Tibial nerve (tissue), 4 donors: ENCODE measurements around the gene TREML2. TPM values are rescaled to one million over a fixed set of nuclear protein-coding genes. Genes with fewer than 3 reads are reported as not detected.

Experiments
- DNase-seq, 2 donors: peaks; one replicate each; pipeline ENCODE4 v3.0.0-alpha.2; 2019; ENCODE audit warnings: low spot score in 2 of 2
- H3K27ac ChIP-seq, 4 donors: fragments of 200-600 bp; sonication (generic) in 3 of 4; one replicate each; pipeline ENCODE4 v1.5.1; 2017 to 2019; ENCODE audit warnings: mild to moderate bottlenecking in 1 of 4
- H3K27me3 ChIP-seq, 2 donors: fragments of 200-600 bp; sonication (generic) in 1 of 2; one replicate each; pipeline versions ENCODE4 v1.5.1 to v1.6.0; 2017 to 2019
- H3K36me3 ChIP-seq, 3 donors: fragments of 200-600 bp; sonication (generic); one replicate each; pipeline ENCODE4 v1.5.1; 2018 to 2019
- H3K4me1 ChIP-seq, 4 donors: fragments of 200-600 bp; sonication (generic) in 3 of 4; one replicate each; pipeline ENCODE4 v1.5.1; 2017 to 2019
- H3K4me3 ChIP-seq, 4 donors: fragments of 200-600 bp; sonication (generic) in 3 of 4; one replicate each; pipeline ENCODE4 v1.5.1; 2017 to 2019; ENCODE audit warnings: mild to moderate bottlenecking in 1 of 4, moderate library complexity in 1 of 4
- H3K9me3 ChIP-seq, 4 donors: fragments of 200-600 bp; sonication (generic) in 3 of 4; one replicate each; pipeline ENCODE4 v1.5.1; 2017 to 2019
- EP300 ChIP-seq, 2 donors: sonication (generic); formaldehyde crosslinking; IDR thresholded peaks; one replicate each; pipeline ENCODE4 v1.6.1; 2017; ENCODE audit warnings: antibody characterized with exemption in 2 of 2, mild to moderate bottlenecking in 1 of 2
- POLR2A ChIP-seq, 2 donors: fragments of 450-650 bp; IDR thresholded peaks; one replicate each; pipeline ENCODE4 v1.6.1; 2017; ENCODE audit warnings: antibody characterized with exemption in 2 of 2, mild to moderate bottlenecking in 2 of 2, moderate library complexity in 2 of 2
- WGBS, 2 donors: methylation state at CpG; one replicate each; pipeline ENCODE4 v1.1.5; 2018; 5-methylcytosine and 5-hydroxymethylcytosine counted together
- small RNA-seq: library from RNA; depleted of rRNA; stranded (forward); fragments of <200 nt; gene quantifications from one replicate; pipeline ENCODE3, GENCODE V24; 2016
- total RNA-seq, 4 donors: library from RNA; depleted of rRNA; stranded (reverse); fragments of >200 nt; gene quantifications; one replicate each; pipeline ENCODE4 v1.1.0, GENCODE V29; 2016
- TF ChIP-seq, protein P1 (sequence below), 5 experiments: fragments of 200-600 bp in 3 of 5; fragments of 450-650 bp in 2 of 5; sonication (generic) in 3 of 5; IDR thresholded peaks; one replicate each; pipeline ENCODE4 v1.5.1; 2016 to 2019; ENCODE audit warnings: antibody characterized with exemption in 5 of 5, mild to moderate bottlenecking in 3 of 5, moderate library complexity in 2 of 5

TREML2 gene
- total RNA-seq, 4 donors from 2014 or later, result not detected

DNA sequence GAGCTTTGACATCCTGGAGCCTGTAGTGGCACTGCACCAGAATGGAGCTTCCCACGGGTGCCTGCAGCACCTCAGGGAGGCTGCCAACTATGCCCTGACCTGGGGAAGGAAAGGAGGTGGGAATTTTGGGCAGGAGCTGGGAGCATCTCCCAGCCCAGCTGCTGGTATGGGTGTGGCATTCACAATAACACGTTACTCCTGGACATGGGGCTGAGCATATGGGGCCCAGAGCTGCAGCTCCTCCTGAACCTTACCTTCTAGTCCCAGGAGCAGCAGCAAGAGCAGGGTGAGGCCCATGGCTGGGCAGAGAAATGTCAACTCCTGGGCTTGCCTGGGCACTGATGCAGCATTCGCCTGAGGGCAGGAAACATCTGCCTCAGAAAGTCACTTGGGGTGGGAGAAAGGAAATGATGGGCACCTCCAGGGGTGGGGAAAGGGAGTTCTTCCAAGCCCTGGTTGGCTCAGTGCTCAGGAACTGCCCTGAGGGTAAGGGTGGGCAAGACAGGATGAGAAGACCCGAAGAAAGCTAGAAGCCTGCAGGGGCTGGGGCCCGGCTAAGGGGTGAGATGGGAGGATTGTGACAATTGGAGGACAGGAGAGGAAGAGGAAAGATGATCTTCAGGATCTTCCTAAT lies 46.8 kb downstream of the TREML2 start, which contains the start of gene TREML1:
TSS of gene TREML1 (minus strand) at position 356 of the 634 bp plus-strand sequence. CDS start at position 297, 59 bp downstream.
- WGBS, 2 donors, result 66% methylated on average over 4 to 5 of the region's 5 CpGs
- TF ChIP-seq POLR2A (IDR thresholded peaks at IDR 0.05), result no peak
- TF ChIP-seq, protein P1, sequence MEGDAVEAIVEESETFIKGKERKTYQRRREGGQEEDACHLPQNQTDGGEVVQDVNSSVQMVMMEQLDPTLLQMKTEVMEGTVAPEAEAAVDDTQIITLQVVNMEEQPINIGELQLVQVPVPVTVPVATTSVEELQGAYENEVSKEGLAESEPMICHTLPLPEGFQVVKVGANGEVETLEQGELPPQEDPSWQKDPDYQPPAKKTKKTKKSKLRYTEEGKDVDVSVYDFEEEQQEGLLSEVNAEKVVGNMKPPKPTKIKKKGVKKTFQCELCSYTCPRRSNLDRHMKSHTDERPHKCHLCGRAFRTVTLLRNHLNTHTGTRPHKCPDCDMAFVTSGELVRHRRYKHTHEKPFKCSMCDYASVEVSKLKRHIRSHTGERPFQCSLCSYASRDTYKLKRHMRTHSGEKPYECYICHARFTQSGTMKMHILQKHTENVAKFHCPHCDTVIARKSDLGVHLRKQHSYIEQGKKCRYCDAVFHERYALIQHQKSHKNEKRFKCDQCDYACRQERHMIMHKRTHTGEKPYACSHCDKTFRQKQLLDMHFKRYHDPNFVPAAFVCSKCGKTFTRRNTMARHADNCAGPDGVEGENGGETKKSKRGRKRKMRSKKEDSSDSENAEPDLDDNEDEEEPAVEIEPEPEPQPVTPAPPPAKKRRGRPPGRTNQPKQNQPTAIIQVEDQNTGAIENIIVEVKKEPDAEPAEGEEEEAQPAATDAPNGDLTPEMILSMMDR (IDR thresholded peaks at IDR 0.05), result no peak
- no peak for TF ChIP-seq EP300 (IDR thresholded peaks at IDR 0.05)
- DNase-seq, result no peak
- no peaks in the 10 kb centered on the region for H3K4me1 ChIP-seq
- H3K27me3 ChIP-seq, result no peaks in the 10 kb centered on the region
- H3K27ac ChIP-seq, result no peak within 1 kb of the TSS
- H3K9me3 ChIP-seq, result no peaks in the 10 kb centered on the region
- H3K4me3 ChIP-seq, result no peak within 1 kb of the TSS
- peaks cover 0 to 27% (median 0%) of the 10 kb centered on the region in 3 donors for H3K36me3 ChIP-seq

- H3K27me3 ChIP-seq, result no peaks in the 10 kb centered on the region
- no peak overlapping the region for H3K27ac ChIP-seq
- TF ChIP-seq, protein P1 (IDR thresholded peaks at IDR 0.05), result no peak
- TF ChIP-seq POLR2A (IDR thresholded peaks at IDR 0.05) (no peak), EP300 (IDR thresholded peaks at IDR 0.05) (no peak)
- no peaks in the 10 kb centered on the region for H3K9me3 ChIP-seq
- no peaks in the 10 kb centered on the region for H3K4me1 ChIP-seq
- peaks cover 0 to 30% (median 0%) of the 10 kb centered on the region in 3 donors for H3K36me3 ChIP-seq
- no peak overlapping the region for H3K4me3 ChIP-seq
- DNase-seq, result no peak
- 80 to 90% methylated on average over 4 of the region's 4 CpGs for WGBS, 2 donors
These were observed 47.5 kb downstream of the TREML2 start for GRCh38 chr6:41153451-41153850.

DNA sequence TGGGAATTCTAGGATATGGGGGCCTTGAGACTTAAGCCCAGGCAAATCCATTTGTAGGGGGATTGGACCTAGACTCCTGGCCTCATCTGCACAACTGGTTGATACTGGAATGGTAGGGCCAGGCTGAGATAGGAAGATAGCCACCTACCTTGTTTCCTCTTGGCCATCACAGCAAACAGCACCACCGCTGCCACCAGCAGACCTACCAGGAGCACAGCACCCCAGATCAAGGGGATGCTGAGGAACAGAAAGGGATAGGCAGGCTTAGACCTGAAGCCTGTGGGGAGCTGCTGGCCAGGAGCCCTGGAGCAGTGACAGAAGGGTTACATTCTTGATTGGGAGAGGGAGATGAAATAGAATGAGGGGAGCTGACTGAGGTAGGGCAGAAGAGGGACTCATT lies 50.3 kb downstream of the TREML2 start:
- Histone ChIP-seq H3K36me3 (peaks cover 0 to 37% (median 0%) of the 10 kb centered on the region in 3 donors), H3K9me3 (no peaks in the 10 kb centered on the region), H3K27ac (no peak overlapping the region), H3K4me3 (no peak overlapping the region), H3K27me3 (no peaks in the 10 kb centered on the region), H3K4me1 (no peaks in the 10 kb centered on the region)
- 92 to 94% methylated on average over 1 of the region's 1 CpG for WGBS, 2 donors
- TF ChIP-seq EP300 (IDR thresholded peaks at IDR 0.05), result no peak
- TF ChIP-seq, protein P1 (IDR thresholded peaks at IDR 0.05), result no peak
- TF ChIP-seq POLR2A (IDR thresholded peaks at IDR 0.05), result no peak
- DNase-seq, result no peak

DNA sequence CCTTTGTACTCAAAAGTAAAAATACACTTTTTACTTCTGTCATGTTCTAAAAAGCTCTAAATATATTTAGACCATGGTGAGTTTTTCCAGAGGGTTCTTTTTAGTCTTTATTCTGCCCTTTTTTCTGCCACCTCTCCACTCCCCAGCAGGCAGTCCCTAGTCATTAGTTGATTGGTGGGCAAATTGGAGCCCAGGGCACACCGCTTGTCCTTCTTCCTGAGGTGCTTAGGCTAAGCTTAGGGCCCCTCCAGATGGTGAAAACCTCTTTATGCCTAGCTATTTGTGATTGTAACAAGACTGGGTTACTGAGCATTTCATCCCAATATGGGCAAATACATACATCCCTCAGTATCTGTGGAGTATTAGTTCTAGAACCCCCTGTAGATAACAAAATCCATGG lies 53.0 kb downstream of the TREML2 start:
- TF ChIP-seq, protein P1 (IDR thresholded peaks at IDR 0.05), result no peak
- no peak for TF ChIP-seq EP300 (IDR thresholded peaks at IDR 0.05)
- DNase-seq, result no peak
- 91 to 100% methylated on average over 1 of the region's 1 CpG for WGBS, 2 donors
- H3K4me1 ChIP-seq, result no peaks in the 10 kb centered on the region
- H3K36me3 ChIP-seq, result peaks cover 0 to 49% (median 0%) of the 10 kb centered on the region in 3 donors
- H3K27ac ChIP-seq, result no peak overlapping the region
- no peaks in the 10 kb centered on the region for H3K9me3 ChIP-seq
- H3K4me3 ChIP-seq, result no peak overlapping the region
- H3K27me3 ChIP-seq, result no peaks in the 10 kb centered on the region

Small RNA genes lying within 50 kb of the gene (small RNA-seq; reads per million reads assigned to genes)
- gene AL391903.2, result not detected
- 0.75 reads per million for gene RNA5SP207

Other genes starting within 250 kb of the TREML2 start
- gene UNC5CL, start 161.9 kb downstream of the TREML2 start, total RNA-seq, result 1 to 10 TPM in 3 of 4 donors, under 1 TPM in 1; 0.90 to 7.6 (median 1.5) TPM
- gene TSPO2, start 158.7 kb downstream of the TREML2 start, total RNA-seq, result not detected
- gene APOBEC2, start 147.9 kb downstream of the TREML2 start, total RNA-seq, result not detected
- gene OARD1, start 128.8 kb downstream of the TREML2 start, total RNA-seq, result 10 to 100 TPM; 12.3 to 25.6 (median 17.3) TPM
- gene NFYA, start 128.2 kb downstream of the TREML2 start, total RNA-seq, result 10 to 100 TPM; 11.2 to 32.7 (median 16.0) TPM
- 1 to 10 TPM in 2 of 4 donors, under 1 TPM in 1, not detected in 1; 0.63 to 4.5 (median 2.2) TPM for gene TREML1, start 46.8 kb downstream of the TREML2 start, total RNA-seq
- gene TREM2, start 38.0 kb downstream of the TREML2 start, total RNA-seq, result 10 to 100 TPM; 10.0 to 46.1 (median 14.3) TPM
- gene TREML4, start 27.2 kb upstream of the TREML2 start, total RNA-seq, result not detected
- gene TREM1, start 85.5 kb upstream of the TREML2 start, total RNA-seq, result 1 to 10 TPM; 1.1 to 3.3 (median 2.1) TPM
- not detected for gene NCR2, start 134.5 kb upstream of the TREML2 start, total RNA-seq